Lower leg skin (tissue), 3 donors: ENCODE measurements around the gene B3GNT9.

ENCODE experiments used
- POLR2A ChIP-seq, 2 donors: fragments of 450-650 bp; IDR thresholded peaks; one replicate each; pipeline ENCODE4 v1.6.1; 2016 to 2017; ENCODE audit warnings: antibody characterized with exemption in 2 of 2, mild to moderate bottlenecking in 1 of 2, moderate library complexity in 1 of 2
- TF ChIP-seq, protein P1 (sequence below), 3 donors: fragments of 450-650 bp; IDR thresholded peaks; one replicate each; pipeline ENCODE4 v1.5.1; 2016; ENCODE audit warnings: antibody characterized with exemption in 3 of 3, mild to moderate bottlenecking in 3 of 3, moderate library complexity in 2 of 3

DNA sequence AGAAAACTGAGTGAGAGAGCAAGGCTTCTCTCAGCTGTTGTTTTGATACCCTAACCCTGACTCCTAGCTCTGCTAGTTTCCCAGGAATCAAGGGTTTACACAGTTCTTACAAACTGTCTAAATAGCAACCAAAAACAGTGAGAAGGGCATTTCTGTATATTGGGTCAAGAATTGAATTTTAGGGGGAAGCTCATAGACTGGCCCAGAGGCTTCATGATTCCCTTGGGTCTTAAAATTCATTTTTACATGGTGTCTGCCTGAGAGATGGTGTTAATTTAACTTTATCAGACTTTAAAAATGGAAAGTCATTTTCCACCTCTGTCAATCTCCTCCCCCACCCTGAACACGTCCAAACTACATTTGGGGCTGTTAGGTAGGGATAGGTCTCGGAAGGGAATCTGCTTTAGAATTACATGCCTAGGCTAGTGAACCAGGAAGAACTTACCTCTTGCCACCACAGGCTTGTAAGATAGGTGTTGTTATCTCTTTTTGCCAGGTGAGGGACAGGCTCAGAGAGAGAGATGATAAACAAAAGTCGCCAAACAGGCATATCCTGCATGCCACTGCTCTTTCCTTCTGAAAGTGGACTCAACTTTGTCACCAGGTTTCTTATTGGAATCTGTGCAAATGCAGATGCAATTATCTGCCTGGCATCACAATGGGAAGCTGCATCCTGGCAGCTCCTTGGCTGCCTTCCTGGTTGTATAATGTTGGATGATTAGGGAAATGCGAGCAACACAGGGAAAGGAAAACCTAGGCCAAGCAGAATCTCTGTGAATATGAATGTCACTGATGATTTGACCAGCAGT is 38.0 kb downstream of the B3GNT9 start:
- TF ChIP-seq, protein P1, sequence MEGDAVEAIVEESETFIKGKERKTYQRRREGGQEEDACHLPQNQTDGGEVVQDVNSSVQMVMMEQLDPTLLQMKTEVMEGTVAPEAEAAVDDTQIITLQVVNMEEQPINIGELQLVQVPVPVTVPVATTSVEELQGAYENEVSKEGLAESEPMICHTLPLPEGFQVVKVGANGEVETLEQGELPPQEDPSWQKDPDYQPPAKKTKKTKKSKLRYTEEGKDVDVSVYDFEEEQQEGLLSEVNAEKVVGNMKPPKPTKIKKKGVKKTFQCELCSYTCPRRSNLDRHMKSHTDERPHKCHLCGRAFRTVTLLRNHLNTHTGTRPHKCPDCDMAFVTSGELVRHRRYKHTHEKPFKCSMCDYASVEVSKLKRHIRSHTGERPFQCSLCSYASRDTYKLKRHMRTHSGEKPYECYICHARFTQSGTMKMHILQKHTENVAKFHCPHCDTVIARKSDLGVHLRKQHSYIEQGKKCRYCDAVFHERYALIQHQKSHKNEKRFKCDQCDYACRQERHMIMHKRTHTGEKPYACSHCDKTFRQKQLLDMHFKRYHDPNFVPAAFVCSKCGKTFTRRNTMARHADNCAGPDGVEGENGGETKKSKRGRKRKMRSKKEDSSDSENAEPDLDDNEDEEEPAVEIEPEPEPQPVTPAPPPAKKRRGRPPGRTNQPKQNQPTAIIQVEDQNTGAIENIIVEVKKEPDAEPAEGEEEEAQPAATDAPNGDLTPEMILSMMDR (IDR thresholded peaks at IDR 0.05), result no peak
- TF ChIP-seq POLR2A (IDR thresholded peaks at IDR 0.05), result no peak
